Neural progenitor cell (in vitro differentiated cells): Measurements from ENCODE around the gene DYNLT1.

Source experiments
- CTCF ChIP-seq: fragments of 200-600 bp; sonication (generic); IDR thresholded peaks from 2 replicates; pipeline ENCODE4 v1.5.1; 2017; ENCODE audit warnings: antibody characterized with exemption, mild to moderate bottlenecking
- EZH2 ChIP-seq: fragments of 200-600 bp; sonication (generic); IDR thresholded peaks from 2 replicates; pipeline ENCODE4 v1.6.1; 2017; ENCODE audit warnings: antibody characterized with exemption, mild to moderate bottlenecking, moderate library complexity

GRCh38 chr6:158595223-158595622, 49.3 kb downstream of the DYNLT1 start:
- TF ChIP-seq CTCF: no peak
- no peak for TF ChIP-seq EZH2
